Measurements from ENCODE around the gene TBK1.
"Not testable (repeated sequence)": the region's sequence is repeated elsewhere in the genome, so short reads cannot be mapped to it uniquely, and the experiment has no call there.

DNA sequence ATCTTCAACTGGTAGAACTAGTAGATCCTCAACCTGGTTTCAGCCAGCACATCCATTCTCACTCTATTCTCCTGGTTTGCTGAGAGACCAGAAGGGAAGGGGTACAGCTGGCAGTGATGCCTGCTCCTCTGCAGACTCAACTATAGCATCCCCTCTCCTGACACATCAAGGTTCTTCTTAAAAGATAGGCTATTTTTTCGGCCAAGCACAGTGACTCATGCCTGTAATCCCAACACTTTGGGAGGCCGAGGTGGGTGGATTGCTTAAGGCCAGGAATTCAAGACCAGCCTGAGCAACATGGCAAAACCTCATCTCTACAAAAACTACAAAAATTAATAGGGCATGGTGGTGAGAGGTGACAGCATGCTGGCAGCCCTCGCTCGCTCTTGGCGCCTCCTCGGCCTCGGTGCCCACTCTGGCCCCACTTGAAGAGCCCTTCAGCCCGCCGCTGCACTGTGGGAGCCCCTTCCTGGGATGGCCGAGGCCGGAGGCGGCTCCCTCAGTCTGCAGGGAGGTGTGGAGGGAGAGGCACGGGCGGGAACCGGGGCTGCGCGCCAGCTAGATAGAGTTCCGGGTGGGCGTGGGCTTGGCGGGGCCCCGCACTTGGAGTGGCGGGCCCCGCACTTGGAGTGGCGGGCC, 90.6 kb downstream of the TBK1 start:
- not testable (repeated sequence) for TF ChIP-seq POLR2A, POLR2AphosphoS5 (IDR thresholded peaks at IDR 0.05; ENCODE audit: low read depth, low read length)

All from GM12892 (cell line).